ENCODE measurements around the gene SELENOO. TPM values are rescaled to one million over a fixed set of nuclear protein-coding genes. Genes with fewer than 3 reads are reported as not detected.

The SELENOO gene
- total and polyA plus RNA-seq, 4 donors = 15.6 to 30.3 (median 24.1) TPM

DNA sequence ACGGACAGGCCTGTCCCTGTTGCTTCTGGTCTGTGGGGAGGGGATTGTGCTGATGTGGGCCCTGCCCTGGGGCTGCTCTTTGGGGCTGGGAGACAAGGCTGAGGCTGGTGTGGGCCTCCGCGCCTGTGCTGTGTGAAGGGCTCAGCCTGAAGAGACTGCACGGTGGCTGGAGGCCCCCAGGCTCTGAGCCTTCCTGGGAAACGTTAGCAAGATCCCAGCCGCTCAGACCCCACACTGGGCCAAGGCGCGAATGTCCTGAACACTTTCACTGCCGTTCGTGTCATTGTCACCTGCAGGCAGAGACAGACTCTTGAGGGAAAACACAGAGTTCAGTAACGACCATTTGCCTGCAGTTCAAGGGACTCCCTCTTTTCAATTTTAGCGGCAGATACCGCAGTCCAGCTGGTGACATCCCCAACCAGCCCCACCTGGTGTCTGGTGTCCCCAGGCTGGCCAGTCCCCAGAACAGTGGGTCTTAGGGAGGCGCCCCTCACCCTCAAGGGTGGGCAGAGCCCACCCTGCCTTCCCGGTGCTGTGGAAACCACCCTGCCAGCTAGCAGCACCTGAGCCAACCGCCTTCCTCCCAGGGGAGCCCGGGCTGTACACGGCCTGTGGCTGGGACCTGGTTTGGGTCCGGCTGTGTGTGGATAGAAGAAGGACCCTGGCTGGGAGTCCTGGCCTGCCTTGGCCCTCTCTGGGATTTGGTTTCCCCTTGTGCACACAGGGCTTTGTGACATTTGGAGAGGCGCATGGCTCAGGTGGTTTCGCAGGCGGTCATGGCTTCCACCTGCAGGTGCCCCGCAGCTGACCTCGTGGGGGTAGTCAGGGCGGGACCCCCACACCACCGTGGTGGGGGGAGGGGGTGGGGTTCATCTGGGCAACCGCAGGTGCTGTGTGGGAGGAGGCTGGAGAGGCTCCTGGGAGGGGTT is 24.6 kb upstream of the SELENOO start:
- DNase-seq (no peak), ATAC-seq (ENCODE audit: insufficient read depth, low FRiP score) (no peak)
- Histone ChIP-seq H3K27ac (ENCODE audit: low read depth in 1 of 2, low read length in 1 of 2) (no peak overlapping the region), H3K27me3 (ENCODE audit: control insufficient read depth in 3 of 3, insufficient read depth in 3 of 3, low read length in 2 of 3) (no peaks in the 10 kb centered on the region), H3K9ac (ENCODE audit: insufficient read depth in 1 of 2, low read length in 2 of 2) (no peak overlapping the region), H3K4me3 (no peak overlapping the region), H3K9me3 (ENCODE audit: control insufficient read depth in 4 of 4, insufficient read depth in 3 of 4, low read length in 3 of 4) (peaks cover 0 to 5% (median 0%) of the 10 kb centered on the region in 4 donors), H3K4me1 (ENCODE audit: control insufficient read depth in 5 of 5, insufficient read depth in 5 of 5, low read length in 5 of 5) (no peaks in the 10 kb centered on the region), H3K36me3 (ENCODE audit: control insufficient read depth in 4 of 4, insufficient read depth in 4 of 4, low read length in 4 of 4) (no peaks in the 10 kb centered on the region)
- 80 to 88% methylated on average over 27 of the region's 27 CpGs for WGBS, 2 donors
- TF ChIP-seq, protein P1, sequence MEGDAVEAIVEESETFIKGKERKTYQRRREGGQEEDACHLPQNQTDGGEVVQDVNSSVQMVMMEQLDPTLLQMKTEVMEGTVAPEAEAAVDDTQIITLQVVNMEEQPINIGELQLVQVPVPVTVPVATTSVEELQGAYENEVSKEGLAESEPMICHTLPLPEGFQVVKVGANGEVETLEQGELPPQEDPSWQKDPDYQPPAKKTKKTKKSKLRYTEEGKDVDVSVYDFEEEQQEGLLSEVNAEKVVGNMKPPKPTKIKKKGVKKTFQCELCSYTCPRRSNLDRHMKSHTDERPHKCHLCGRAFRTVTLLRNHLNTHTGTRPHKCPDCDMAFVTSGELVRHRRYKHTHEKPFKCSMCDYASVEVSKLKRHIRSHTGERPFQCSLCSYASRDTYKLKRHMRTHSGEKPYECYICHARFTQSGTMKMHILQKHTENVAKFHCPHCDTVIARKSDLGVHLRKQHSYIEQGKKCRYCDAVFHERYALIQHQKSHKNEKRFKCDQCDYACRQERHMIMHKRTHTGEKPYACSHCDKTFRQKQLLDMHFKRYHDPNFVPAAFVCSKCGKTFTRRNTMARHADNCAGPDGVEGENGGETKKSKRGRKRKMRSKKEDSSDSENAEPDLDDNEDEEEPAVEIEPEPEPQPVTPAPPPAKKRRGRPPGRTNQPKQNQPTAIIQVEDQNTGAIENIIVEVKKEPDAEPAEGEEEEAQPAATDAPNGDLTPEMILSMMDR (IDR thresholded peaks at IDR 0.05; ENCODE audit: control extremely low read depth, extremely low read depth) = no peak

DNA sequence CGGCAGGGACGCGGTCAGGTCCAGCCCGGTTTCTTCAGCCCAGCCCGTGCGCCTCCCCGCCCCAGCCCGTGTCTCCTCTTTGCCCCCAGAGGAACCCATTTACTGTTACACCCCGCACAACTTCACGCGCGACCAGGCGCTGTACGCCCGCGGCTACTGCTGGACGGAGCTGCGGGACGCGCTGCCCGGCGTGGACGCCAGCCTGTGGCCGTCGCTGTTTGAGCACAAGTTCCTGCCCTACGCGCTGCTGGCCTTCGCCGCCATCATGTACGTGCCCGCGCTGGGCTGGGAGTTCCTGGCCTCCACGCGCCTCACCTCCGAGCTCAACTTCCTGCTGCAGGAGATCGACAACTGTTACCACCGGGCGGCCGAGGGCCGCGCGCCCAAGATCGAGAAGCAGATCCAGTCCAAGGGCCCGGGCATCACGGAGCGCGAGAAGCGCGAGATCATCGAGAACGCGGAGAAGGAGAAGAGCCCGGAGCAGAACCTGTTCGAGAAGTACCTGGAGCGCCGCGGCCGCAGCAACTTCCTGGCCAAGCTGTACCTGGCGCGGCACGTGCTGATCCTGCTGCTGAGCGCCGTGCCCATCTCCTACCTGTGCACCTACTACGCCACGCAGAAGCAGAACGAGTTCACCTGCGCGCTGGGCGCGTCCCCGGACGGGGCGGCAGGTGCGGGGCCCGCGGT is 23.8 kb upstream of the SELENOO start:
- no peaks in the 10 kb centered on the region for H3K36me3 ChIP-seq (ENCODE audit: control insufficient read depth in 4 of 4, insufficient read depth in 4 of 4, low read length in 4 of 4)

DNA sequence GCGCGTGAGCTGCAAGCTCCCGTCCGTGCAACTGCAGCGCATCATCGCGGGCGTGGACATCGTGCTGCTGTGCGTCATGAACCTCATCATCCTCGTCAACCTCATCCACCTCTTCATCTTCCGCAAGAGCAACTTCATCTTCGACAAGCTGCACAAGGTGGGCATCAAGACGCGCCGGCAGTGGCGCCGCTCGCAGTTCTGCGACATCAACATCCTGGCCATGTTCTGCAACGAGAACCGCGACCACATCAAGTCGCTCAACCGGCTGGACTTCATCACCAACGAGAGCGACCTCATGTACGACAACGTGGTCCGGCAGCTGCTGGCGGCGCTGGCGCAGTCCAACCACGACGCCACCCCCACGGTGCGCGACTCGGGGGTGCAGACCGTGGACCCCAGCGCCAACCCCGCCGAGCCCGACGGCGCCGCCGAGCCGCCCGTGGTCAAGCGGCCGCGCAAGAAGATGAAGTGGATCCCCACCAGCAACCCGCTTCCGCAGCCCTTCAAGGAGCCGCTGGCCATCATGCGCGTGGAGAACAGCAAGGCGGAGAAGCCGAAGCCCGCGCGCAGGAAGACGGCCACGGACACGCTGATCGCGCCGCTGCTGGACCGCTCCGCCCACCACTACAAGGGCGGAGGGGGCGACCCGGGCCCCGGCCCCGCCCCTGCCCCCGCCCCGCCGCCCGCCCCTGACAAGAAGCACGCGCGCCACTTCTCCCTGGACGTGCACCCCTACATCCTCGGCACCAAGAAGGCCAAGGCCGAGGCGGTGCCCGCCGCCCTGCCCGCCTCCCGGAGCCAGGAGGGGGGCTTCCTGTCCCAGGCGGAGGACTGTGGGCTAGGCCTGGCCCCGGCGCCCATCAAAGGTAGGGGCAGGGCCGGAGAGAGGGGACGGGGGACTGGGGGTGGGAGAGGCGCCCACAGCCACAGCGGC is 23.0 kb upstream of the SELENOO start:
- H3K4me1 ChIP-seq (ENCODE audit: control insufficient read depth in 5 of 5, insufficient read depth in 5 of 5, low read length in 5 of 5) = peaks cover 0 to 3% (median 0%) of the 10 kb centered on the region in 5 donors
- DNase-seq = no peak
- TF ChIP-seq, protein P1 (IDR thresholded peaks at IDR 0.05; ENCODE audit: control extremely low read depth, extremely low read depth) = no peak
- ATAC-seq (ENCODE audit: insufficient read depth, low FRiP score) = no peak
- H3K9ac ChIP-seq (ENCODE audit: insufficient read depth in 1 of 2, low read length in 2 of 2) = no peak overlapping the region
- H3K36me3 ChIP-seq (ENCODE audit: control insufficient read depth in 4 of 4, insufficient read depth in 4 of 4, low read length in 4 of 4) = no peaks in the 10 kb centered on the region
- no peak overlapping the region for H3K4me3 ChIP-seq
- peaks cover 0 to 6% (median 0%) of the 10 kb centered on the region in 4 donors for H3K9me3 ChIP-seq (ENCODE audit: control insufficient read depth in 4 of 4, insufficient read depth in 3 of 4, low read length in 3 of 4)
- WGBS, 2 donors = 62 to 70% methylated on average over 90 to 98 of the region's 98 CpGs
- H3K27ac ChIP-seq (ENCODE audit: low read depth in 1 of 2, low read length in 1 of 2) = no peak overlapping the region
- H3K27me3 ChIP-seq (ENCODE audit: control insufficient read depth in 3 of 3, insufficient read depth in 3 of 3, low read length in 2 of 3) = no peaks in the 10 kb centered on the region

More for the DNA sequence above, 23.8 kb upstream of the SELENOO start:
- Histone ChIP-seq H3K27ac (ENCODE audit: low read depth in 1 of 2, low read length in 1 of 2) (no peak overlapping the region), H3K27me3 (ENCODE audit: control insufficient read depth in 3 of 3, insufficient read depth in 3 of 3, low read length in 2 of 3) (no peaks in the 10 kb centered on the region), H3K4me1 (ENCODE audit: control insufficient read depth in 5 of 5, insufficient read depth in 5 of 5, low read length in 5 of 5) (no peaks in the 10 kb centered on the region), H3K9ac (ENCODE audit: insufficient read depth in 1 of 2, low read length in 2 of 2) (no peak overlapping the region), H3K9me3 (ENCODE audit: control insufficient read depth in 4 of 4, insufficient read depth in 3 of 4, low read length in 3 of 4) (peaks cover 0 to 5% (median 0%) of the 10 kb centered on the region in 4 donors), H3K4me3 (no peak overlapping the region)
- no peak for DNase-seq
- WGBS, 2 donors = 96 to 97% methylated on average over 73 to 76 of the region's 76 CpGs
- no peak for ATAC-seq (ENCODE audit: insufficient read depth, low FRiP score)
- TF ChIP-seq, protein P1 (IDR thresholded peaks at IDR 0.05; ENCODE audit: control extremely low read depth, extremely low read depth) = no peak

All from lung (tissue), 12 donors.